ENCODE data around the gene TDRD7.
"Not testable (repeated sequence)": the region's sequence is repeated elsewhere in the genome, so short reads cannot be mapped to it uniquely, and the experiment has no call there.

Gene TDRD7

GRCh38 chr9:97427885-97428284, 16.0 kb downstream of the TDRD7 start:
- no peak for DNase-seq (ENCODE audit: low spot score)

DNA sequence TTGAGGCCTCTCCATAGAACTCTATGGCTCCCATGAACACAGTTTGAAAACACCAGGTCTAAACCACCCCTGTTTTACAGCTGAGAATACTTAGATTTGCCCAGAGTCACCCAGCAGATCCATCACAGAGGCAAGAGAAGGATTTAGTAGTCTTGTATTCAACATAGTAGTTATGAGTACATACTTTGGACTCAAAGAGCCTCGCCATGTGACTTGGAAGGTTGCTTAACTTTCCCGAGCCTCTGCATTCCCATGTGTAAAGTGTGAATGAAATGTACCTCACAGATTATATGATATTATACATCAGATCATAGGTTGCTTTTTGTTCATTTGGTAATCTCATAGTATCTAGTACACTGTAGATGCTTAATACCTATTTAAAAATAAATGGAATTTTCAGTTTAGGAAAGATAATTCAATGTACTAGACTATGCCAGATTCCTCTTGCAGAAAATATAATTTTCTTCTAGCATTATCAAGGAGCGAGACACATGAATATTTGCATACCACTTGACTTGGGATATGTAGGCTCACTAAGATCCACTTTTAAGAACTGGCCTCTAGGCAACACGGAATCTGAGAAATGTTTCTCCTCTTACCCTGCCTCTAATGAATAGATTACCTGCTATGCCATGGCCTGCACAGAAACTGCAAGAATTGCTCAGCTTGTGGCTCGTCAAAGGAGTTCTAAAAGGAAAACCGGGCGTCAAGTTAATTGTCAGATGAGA, 18.6 kb downstream of the TDRD7 start:
- DNase-seq (ENCODE audit: low spot score): no peak

- DNase-seq (ENCODE audit: low spot score): no peak
Measured at GRCh38 chr9:97431044-97431441, 19.1 kb downstream of the TDRD7 start.

GRCh38 chr9:97431549-97432143, 19.8 kb downstream of the TDRD7 start:
- DNase-seq (ENCODE audit: low spot score): no peak

DNA sequence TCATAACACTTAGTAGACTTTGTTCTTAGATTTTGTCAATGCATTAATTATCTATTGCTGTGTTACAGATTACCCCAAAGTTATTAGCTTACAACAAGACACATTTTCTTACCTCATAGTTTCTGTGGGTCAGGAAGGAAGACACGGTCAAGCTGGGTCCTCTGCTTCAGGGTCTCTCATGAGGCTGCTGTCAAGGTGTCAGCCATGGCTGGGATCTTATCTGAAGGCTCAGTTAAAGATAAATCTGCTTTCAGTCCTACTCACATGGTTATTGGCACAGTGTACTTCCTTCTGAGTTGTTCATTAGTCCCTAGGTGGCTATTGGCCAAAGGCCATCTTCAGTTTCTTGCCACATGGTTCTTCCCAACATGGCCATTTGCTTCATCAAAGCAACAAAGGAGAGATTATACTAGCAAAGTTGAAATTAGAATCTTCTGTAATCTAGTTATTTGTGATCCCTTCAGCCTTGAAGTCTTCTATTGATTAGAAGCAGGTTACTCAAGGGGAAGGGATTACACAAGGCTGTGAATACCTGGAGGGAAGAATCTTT, 25.2 kb downstream of the TDRD7 start:
- no peak for DNase-seq (ENCODE audit: low spot score)

DNA sequence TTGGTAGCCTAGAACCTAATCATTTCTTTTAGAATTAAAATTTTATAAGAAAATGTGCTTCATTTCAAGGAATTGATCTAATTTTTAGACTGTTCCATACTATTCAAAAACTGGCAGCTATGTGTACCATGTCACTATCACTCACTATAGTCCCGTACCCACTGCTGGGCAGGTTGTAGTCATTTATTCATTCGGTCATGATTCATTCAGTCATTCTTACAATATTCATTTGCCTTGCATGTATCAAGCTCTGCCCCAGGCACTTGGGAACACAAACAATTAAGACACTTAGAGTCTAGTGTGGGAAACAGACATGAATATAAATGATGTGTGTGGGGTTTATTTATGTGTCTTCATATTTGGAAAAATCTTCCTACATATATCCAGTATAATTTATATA, 26.4 kb downstream of the TDRD7 start:
- no peak for DNase-seq (ENCODE audit: low spot score)

DNA sequence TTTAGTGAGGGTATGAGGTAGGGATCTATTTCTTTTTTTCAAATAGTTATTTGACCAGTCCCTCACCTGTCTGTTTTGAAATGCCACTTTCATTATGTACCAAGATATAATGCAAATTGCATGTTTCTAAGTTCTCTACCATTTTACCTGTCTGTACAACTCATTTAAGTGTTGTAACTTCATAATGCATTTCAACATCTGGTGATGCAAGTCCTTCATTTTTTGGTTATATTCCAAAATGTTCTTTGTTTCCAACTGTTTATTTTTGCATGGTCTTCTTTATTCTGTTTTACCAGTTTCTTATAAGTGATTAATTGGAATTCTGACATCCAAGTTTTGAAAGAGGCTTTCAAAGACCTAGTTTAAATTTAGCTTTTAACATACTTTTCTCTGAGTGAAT, 26.8 kb downstream of the TDRD7 start:
- DNase-seq (ENCODE audit: low spot score): no peak

GRCh38 chr9:97440160-97440559, 28.3 kb downstream of the TDRD7 start:
- no peak for DNase-seq (ENCODE audit: low spot score)

- DNase-seq (ENCODE audit: low spot score): no peak
Measured at GRCh38 chr9:97441729-97442128, 29.8 kb downstream of the TDRD7 start.

DNA sequence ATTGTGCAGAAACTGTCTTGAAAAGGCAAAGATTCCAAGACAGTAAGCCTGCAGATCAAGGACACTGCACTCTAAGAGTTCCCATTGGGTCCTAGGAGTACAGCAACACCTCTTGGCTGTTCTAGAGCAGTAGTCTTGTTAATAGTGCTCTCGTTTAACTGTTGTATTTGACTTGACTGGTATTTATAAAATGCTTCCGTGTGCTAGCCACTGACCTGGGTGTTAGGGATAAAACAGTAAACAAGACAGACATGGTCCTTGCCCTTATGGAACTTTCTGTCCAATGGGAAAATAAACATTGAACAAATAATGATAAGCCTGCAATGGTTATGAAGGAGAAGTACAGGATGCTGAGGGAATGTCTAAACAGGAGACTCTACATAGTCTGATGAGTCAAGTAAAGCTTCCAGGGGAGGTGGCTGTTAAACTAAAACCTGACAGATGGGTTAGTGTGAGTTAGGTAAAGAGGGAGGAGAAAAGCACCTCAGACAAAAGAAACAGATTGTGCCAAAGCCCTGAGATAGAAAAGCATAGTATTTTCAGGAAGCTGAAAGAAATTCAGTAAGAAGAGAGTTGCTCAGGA, 33.3 kb downstream of the TDRD7 start:
- DNase-seq (ENCODE audit: low spot score): no peak

GRCh38 chr9:97447001-97447400, 35.1 kb downstream of the TDRD7 start:
- DNase-seq (ENCODE audit: low spot score): no peak

DNA sequence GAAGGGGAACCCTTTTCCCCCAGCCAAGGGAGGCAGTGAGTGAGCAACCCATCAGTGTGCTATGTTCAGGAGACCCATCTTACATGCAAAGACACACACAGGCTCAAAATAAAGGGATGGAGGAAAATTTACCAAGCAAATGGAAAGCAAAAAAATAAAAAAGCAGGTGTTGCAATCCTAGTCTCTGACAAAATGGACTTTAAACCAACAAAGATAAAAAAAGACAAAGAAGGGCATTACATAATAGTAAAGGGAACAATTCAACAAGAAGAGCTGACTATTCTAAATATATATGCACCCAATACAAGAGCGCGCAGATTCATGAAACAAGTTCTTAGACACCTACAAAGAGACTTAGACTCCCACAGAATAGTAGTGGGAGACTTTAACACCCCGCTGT, 41.7 kb downstream of the TDRD7 start:
- not testable (repeated sequence) for DNase-seq (ENCODE audit: low spot score)

DNA sequence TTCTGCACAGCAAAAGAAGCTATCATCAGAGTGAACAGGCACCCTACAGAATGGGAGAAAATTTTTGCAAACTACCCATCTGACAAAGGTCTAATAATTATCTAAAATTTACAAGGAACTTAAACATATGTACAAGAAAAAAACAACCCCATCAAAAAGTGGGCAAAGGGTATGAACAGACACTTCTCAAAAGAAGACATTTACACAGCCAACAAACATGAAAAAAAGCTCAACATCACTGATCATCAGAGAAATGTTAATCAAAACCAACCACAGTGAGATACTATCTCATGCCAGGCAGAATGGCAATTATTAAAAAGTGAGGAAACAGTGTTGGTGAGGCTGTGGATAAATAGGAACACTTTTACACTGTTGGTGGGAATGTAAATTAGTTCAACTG, 44.9 kb downstream of the TDRD7 start:
- not testable (repeated sequence) for DNase-seq (ENCODE audit: low spot score)

DNA sequence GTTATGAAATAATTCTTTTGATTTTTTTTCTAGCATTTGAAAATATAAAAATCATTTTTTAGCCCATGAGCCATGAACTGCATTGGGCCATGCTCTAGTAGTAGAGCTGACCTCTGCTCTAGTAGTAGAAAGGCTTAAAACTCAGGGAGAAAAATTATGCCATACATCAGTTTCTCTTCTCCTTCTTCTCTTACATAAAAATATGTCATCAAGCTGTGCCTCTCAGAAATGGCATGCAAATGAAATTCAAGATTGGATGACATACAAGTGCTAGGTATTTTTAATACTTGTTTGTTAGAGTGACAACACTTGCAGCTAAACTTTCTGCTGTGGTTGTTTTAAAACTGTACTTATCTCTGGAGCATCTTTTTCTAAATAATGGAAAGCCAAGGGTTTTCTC, 47.4 kb downstream of the TDRD7 start:
- DNase-seq (ENCODE audit: low spot score): no peak

- no peak for DNase-seq (ENCODE audit: low spot score)
Measured at GRCh38 chr9:97462159-97462558, 50.3 kb downstream of the TDRD7 start.

DNA sequence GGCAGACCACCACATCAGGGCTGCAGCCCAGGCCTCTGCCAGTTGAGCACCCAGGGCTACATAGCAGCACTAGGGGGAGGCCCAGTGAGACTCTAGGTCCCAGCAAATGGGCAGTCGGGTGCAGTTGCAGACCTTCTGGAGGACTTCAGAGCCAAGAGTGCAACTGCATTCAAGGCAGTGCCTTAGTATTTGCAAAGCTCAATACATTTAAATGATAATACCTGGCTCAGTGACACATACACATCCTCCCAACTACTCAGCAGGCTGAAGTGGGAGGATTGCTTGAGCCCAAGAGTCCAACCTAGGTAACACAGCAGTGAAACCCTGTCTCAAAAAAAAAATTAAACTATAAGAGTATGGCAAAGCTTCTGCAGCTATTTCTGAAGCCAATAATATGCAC, 51.0 kb downstream of the TDRD7 start:
- DNase-seq (ENCODE audit: low spot score): no peak

- peak; percentile 51 for DNase-seq (ENCODE audit: low spot score)
Measured at GRCh38 chr9:97468658-97469448, 57.0 kb downstream of the TDRD7 start.

- DNase-seq (ENCODE audit: low spot score): no peak
Measured at GRCh38 chr9:97470076-97470475, 58.2 kb downstream of the TDRD7 start.

DNA sequence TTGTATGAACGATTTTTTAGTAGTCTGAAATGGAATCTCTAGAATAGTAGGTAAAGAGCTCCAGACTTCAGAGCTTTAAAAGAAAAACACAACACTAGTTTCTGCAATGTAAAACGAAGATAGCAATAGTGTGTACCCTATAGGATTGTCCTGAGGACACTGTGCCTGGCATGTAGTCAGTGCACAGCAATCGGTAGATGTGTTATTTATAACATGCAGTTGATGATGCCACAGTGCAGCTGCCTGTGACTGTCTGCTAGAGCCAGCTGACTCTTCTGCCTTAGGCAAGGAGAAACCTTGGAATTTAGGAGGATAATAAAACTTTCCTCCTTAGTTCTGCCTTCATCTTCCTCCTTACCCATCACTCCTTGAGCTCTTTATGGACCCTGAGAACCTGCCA, 61.8 kb downstream of the TDRD7 start:
- no peak for DNase-seq (ENCODE audit: low spot score)

DNA sequence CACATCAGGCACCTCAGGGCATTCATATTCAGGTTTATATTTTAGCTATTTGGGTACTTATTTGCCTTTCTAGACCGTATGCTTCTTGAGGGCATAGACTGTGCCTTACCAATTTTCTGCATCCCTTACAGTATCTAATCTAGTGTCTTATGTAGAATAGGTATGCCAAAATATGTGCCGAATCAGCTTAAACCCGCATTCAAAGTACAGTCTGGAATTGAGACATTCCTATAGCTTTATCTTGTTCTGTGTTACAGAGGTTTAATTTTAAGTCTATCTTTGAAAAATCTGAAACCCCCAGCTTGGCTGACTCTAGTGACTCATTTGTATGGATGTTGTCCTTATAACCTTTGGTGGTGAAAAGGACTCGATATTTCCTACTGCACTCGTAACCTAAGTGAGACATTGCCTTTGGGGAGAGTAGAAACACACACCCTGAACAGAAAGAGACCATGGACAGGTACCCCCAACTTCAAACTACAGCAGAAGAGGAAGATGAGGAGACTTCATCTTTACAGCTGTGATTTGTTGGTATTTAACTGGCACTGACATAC, 62.6 kb downstream of the TDRD7 start:
- DNase-seq (ENCODE audit: low spot score): no peak

DNA sequence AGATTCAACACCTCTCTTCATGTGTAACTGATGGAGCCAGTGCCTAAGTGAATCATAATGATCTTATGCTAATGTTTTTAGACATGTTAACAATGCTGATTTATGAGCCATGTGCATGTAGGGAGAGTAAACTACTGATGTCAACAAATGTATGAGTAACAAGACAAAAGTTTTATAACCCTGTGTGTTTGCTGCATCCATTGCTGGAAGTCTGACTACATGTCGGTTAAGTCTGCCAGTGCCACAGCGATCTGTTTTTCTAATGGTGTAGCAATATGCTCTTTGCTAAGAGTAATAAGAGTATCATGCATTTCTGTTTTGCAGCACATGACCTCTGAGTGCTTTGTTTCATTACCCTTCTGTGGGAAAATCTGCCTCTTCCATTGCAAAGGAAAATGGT, 63.2 kb downstream of the TDRD7 start:
- DNase-seq (ENCODE audit: low spot score): no peak

GRCh38 chr9:97478301-97478981, 66.5 kb downstream of the TDRD7 start:
- no peak for DNase-seq (ENCODE audit: low spot score)
